ENCODE results near the gene NOC4L. TPM values are rescaled to one million over a fixed set of nuclear protein-coding genes. Genes with fewer than 3 reads are reported as not detected.

Gene NOC4L
- total RNA-seq, 2 donors from 2014 or later: 17.0 to 39.9 TPM

- no peaks in the 10 kb centered on the region for H3K9me3 Mint-ChIP-seq
- no peak overlapping the region for H3K4me3 Mint-ChIP-seq
- H3K27ac Mint-ChIP-seq: no peak overlapping the region
- no peaks in the 10 kb centered on the region for H3K4me1 Mint-ChIP-seq
- no peaks in the 10 kb centered on the region for H3K27me3 Mint-ChIP-seq
- no peak for ATAC-seq (replicated peaks)
- H3K36me3 Mint-ChIP-seq (ENCODE audit: low read depth): peaks cover 44% of the 10 kb centered on the region
Measured at GRCh38 chr12:132114667-132115066, 29.6 kb upstream of the NOC4L start.

GRCh38 chr12:132115500-132115899 lies 28.8 kb upstream of the NOC4L start:
- Mint-ChIP-seq H3K27me3 (no peaks in the 10 kb centered on the region), H3K36me3 (ENCODE audit: low read depth) (peaks cover 42% of the 10 kb centered on the region), H3K9me3 (no peaks in the 10 kb centered on the region), H3K4me3 (no peak overlapping the region), H3K27ac (no peak overlapping the region), H3K4me1 (no peaks in the 10 kb centered on the region)
- no peak for ATAC-seq (replicated peaks)

GRCh38 chr12:132116709-132117557 lies 27.3 kb upstream of the NOC4L start:
- H3K27me3 Mint-ChIP-seq: no peaks in the 10 kb centered on the region
- ATAC-seq (replicated peaks): no peak
- H3K27ac Mint-ChIP-seq: no peak overlapping the region
- H3K36me3 Mint-ChIP-seq (ENCODE audit: low read depth): peaks cover 41% of the 10 kb centered on the region
- no peaks in the 10 kb centered on the region for H3K9me3 Mint-ChIP-seq
- no peak overlapping the region for H3K4me3 Mint-ChIP-seq
- no peaks in the 10 kb centered on the region for H3K4me1 Mint-ChIP-seq

- no peak overlapping the region for H3K27ac Mint-ChIP-seq
- H3K36me3 Mint-ChIP-seq (ENCODE audit: low read depth): peaks cover 36% of the 10 kb centered on the region
- ATAC-seq (replicated peaks): peak; percentile 14
- H3K9me3 Mint-ChIP-seq: no peaks in the 10 kb centered on the region
- no peak overlapping the region for H3K4me3 Mint-ChIP-seq
- no peaks in the 10 kb centered on the region for H3K27me3 Mint-ChIP-seq
- no peaks in the 10 kb centered on the region for H3K4me1 Mint-ChIP-seq
Measured at GRCh38 chr12:132117558-132117875, 26.7 kb upstream of the NOC4L start.

GRCh38 chr12:132118876-132119275 lies 25.4 kb upstream of the NOC4L start:
- H3K36me3 Mint-ChIP-seq (ENCODE audit: low read depth): peaks cover 33% of the 10 kb centered on the region

GRCh38 chr12:132121283-132121682 lies 23.0 kb upstream of the NOC4L start:
- Mint-ChIP-seq H3K27ac (no peak overlapping the region), H3K4me1 (peaks cover 8% of the 10 kb centered on the region), H3K4me3 (no peak overlapping the region)

More at GRCh38 chr12:132118876-132119275, 25.4 kb upstream of the NOC4L start:
- no peak overlapping the region for H3K27ac Mint-ChIP-seq
- no peaks in the 10 kb centered on the region for H3K9me3 Mint-ChIP-seq
- H3K4me3 Mint-ChIP-seq: no peak overlapping the region
- H3K27me3 Mint-ChIP-seq: no peaks in the 10 kb centered on the region
- H3K4me1 Mint-ChIP-seq: peaks cover under 1% of the 10 kb centered on the region
- no peak for ATAC-seq (replicated peaks)

GRCh38 chr12:132123970-132124765 lies 20.1 kb upstream of the NOC4L start:
- no peaks in the 10 kb centered on the region for H3K9me3 Mint-ChIP-seq
- H3K36me3 Mint-ChIP-seq (ENCODE audit: low read depth): peaks cover 76% of the 10 kb centered on the region
- no peak overlapping the region for H3K27ac Mint-ChIP-seq
- no peak for ATAC-seq (replicated peaks)
- H3K4me1 Mint-ChIP-seq: peaks cover 8% of the 10 kb centered on the region
- H3K27me3 Mint-ChIP-seq: no peaks in the 10 kb centered on the region
- H3K4me3 Mint-ChIP-seq: no peak overlapping the region

More at GRCh38 chr12:132121283-132121682, 23.0 kb upstream of the NOC4L start:
- Mint-ChIP-seq H3K9me3 (no peaks in the 10 kb centered on the region), H3K27me3 (no peaks in the 10 kb centered on the region), H3K36me3 (ENCODE audit: low read depth) (peaks cover 48% of the 10 kb centered on the region)
- ATAC-seq (replicated peaks): no peak

GRCh38 chr12:132124766-132125425 lies 19.4 kb upstream of the NOC4L start:
- Mint-ChIP-seq H3K4me3 (no peak overlapping the region), H3K4me1 (peaks cover 8% of the 10 kb centered on the region), H3K36me3 (ENCODE audit: low read depth) (peaks cover 77% of the 10 kb centered on the region), H3K27me3 (no peaks in the 10 kb centered on the region), H3K27ac (no peak overlapping the region), H3K9me3 (no peaks in the 10 kb centered on the region)
- ATAC-seq (replicated peaks): no peak

GRCh38 chr12:132125736-132126135 lies 18.5 kb upstream of the NOC4L start:
- Mint-ChIP-seq H3K36me3 (ENCODE audit: low read depth) (peaks cover 70% of the 10 kb centered on the region), H3K27me3 (no peaks in the 10 kb centered on the region), H3K4me3 (no peak overlapping the region), H3K9me3 (no peaks in the 10 kb centered on the region), H3K4me1 (peaks cover 8% of the 10 kb centered on the region), H3K27ac (no peak overlapping the region)
- no peak for ATAC-seq (replicated peaks)

GRCh38 chr12:132127041-132127440 lies 17.2 kb upstream of the NOC4L start:
- peaks cover 64% of the 10 kb centered on the region for H3K36me3 Mint-ChIP-seq (ENCODE audit: low read depth)
- no peaks in the 10 kb centered on the region for H3K9me3 Mint-ChIP-seq
- peaks cover 8% of the 10 kb centered on the region for H3K4me1 Mint-ChIP-seq
- H3K4me3 Mint-ChIP-seq: no peak overlapping the region
- no peak overlapping the region for H3K27ac Mint-ChIP-seq
- ATAC-seq (replicated peaks): no peak
- H3K27me3 Mint-ChIP-seq: no peaks in the 10 kb centered on the region

- peaks cover 52% of the 10 kb centered on the region for H3K36me3 Mint-ChIP-seq (ENCODE audit: low read depth)
- no peak overlapping the region for H3K27ac Mint-ChIP-seq
- H3K27me3 Mint-ChIP-seq: no peaks in the 10 kb centered on the region
- ATAC-seq (replicated peaks): no peak
- no peak overlapping the region for H3K4me3 Mint-ChIP-seq
- H3K4me1 Mint-ChIP-seq: peaks cover 6% of the 10 kb centered on the region
- no peaks in the 10 kb centered on the region for H3K9me3 Mint-ChIP-seq
Measured at GRCh38 chr12:132129007-132129406, 15.2 kb upstream of the NOC4L start.

GRCh38 chr12:132130690-132131089 lies 13.6 kb upstream of the NOC4L start:
- no peaks in the 10 kb centered on the region for H3K4me1 Mint-ChIP-seq
- H3K4me3 Mint-ChIP-seq: no peak overlapping the region
- no peaks in the 10 kb centered on the region for H3K9me3 Mint-ChIP-seq
- no peaks in the 10 kb centered on the region for H3K27me3 Mint-ChIP-seq
- H3K27ac Mint-ChIP-seq: no peak overlapping the region
- no peak for ATAC-seq (replicated peaks)
- H3K36me3 Mint-ChIP-seq (ENCODE audit: low read depth): peaks cover 35% of the 10 kb centered on the region

GRCh38 chr12:132131229-132131628 lies 13.0 kb upstream of the NOC4L start:
- no peak for ATAC-seq (replicated peaks)

GRCh38 chr12:132131952-132132351 lies 12.3 kb upstream of the NOC4L start:
- Mint-ChIP-seq H3K27me3 (no peaks in the 10 kb centered on the region), H3K4me1 (no peaks in the 10 kb centered on the region), H3K9me3 (no peaks in the 10 kb centered on the region), H3K36me3 (ENCODE audit: low read depth) (peaks cover 23% of the 10 kb centered on the region), H3K4me3 (no peak overlapping the region), H3K27ac (no peak overlapping the region)
- ATAC-seq (replicated peaks): no peak

More at GRCh38 chr12:132131229-132131628, 13.0 kb upstream of the NOC4L start:
- Mint-ChIP-seq H3K9me3 (no peaks in the 10 kb centered on the region), H3K27me3 (no peaks in the 10 kb centered on the region), H3K4me1 (no peaks in the 10 kb centered on the region), H3K27ac (no peak overlapping the region), H3K4me3 (no peak overlapping the region), H3K36me3 (ENCODE audit: low read depth) (peaks cover 30% of the 10 kb centered on the region)

Data from activated T-helper 17 cell treated with anti-CD3 and anti-CD28 coated beads, Interleukin-2, amount 50 U/mL, for 72 hours (primary cell).